CD1c-positive myeloid dendritic cell (primary cell): ENCODE measurements around the gene SWAP70.
A peak's percentile ranks its signal among the peaks of the same experiment; 100 is the strongest.

ENCODE experiments used
- DNase-seq: peaks from one replicate; pipeline ENCODE4 v3.0.0-alpha.2; 2016; ENCODE audit errors: extremely low spot score

Gene SWAP70

GRCh38 chr11:9753021-9753420 lies 89.1 kb downstream of the SWAP70 start:
- DNase-seq = peak; percentile 53

DNA sequence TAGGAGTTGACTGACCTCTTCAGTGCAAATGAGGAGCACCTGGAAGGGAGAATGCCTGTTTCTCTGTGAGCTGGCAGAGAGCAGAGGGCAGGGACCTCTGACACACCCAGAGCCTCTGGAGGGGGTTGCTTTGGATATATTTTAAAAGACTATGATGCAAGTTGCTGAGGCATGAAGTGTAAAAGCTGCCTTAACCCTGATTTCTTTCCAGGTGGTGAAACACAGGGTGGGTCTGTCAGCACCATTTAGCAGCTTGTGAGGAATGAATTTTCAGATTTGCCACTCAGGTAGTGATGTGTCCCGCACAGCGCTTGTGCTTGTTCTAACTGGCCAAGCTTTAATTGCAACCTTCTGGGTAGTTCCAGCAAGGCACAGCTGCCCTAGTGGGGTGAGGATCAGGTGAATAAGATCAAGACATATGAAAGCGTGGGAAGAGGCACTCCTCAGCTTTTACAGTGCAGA lies 90.2 kb downstream of the SWAP70 start:
- DNase-seq = no peak

- no peak for DNase-seq
Observed at GRCh38 chr11:9755561-9756185, 91.8 kb downstream of the SWAP70 start.

DNA sequence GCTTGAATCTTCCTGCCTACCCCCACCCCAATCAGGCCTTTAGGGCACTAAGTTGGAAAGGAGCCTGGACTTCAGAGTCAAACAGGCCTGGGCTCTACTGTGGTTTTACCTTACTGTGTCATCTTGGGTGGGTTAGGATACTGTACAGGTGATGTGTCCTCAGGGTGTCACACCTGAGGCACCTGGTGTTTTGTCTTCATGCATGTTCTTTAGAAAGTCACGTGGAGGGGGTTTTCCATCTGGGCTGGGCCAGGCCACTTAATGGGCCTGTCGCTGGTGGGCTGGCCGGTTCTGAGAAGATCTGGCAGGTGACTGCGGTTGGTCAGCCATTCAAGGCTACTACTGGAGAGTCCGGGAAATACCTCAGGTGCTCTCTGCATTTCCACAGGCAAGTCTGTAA lies 92.6 kb downstream of the SWAP70 start:
- no peak for DNase-seq

GRCh38 chr11:9756878-9757277 lies 93.0 kb downstream of the SWAP70 start:
- no peak for DNase-seq

DNA sequence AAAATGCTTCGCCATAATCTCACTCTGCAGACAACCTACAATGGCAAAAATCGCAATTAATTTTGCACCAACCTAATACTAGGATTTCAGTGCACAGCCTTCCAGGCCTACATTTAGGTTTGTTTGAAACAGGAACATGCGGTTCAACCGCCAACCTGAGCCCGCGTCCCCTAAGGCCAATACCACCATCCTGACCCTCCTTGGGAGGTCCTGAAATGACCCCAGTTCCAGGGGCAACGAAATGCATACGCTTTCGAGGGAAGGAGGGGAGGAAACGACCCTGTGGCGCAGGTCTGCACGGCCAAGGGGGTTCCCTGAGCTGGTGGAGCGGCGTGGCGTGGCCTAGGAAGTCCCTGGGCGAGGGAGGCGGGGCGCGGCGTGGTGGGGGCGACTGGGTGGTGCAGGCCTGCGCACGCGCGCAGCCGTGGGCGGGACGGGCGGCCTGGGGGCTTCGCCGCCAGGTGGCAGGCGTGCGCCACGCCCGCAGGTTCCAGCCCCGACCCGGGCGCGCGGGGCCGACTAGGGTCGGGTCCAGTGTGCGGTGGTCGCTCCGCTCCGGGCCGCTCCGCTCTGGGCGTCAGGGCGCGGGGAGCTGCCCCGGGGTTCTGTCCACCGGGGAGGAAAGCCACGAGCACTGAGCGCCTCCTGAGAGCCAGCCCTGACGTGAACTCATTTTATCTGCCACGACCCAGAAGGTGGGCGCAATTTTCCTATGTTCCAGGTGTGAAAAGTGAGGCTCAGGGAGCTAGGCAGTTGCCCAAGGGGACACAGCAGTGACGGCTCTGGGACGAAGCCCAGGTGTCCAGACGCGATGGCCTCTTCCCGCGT lies 94.1 kb downstream of the SWAP70 start:
- DNase-seq = peak; percentile 95

- DNase-seq = peak; percentile 58
Observed at GRCh38 chr11:9758637-9759518, 95.0 kb downstream of the SWAP70 start.

GRCh38 chr11:9759519-9760192 lies 95.8 kb downstream of the SWAP70 start:
- peak; percentile 90 for DNase-seq

DNA sequence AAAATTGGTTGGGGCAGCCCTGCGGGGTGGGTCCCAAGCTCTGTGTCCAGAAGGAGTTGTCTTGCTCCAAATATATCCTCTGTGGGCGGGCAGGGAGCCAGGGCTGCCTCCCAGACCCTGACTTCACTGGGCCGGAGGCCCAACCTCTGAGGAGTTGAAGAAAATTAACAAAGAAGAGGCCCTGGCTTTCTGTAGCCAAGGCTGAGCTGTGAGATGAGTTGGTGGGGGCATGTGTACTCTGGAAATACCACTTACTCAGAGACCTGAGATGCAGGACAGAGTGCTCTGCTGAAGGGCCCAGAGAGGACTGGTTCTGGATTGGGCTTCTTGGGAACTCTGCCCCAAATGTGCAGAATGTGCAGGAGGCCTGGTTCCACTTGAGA lies 96.3 kb downstream of the SWAP70 start:
- no peak for DNase-seq

- no peak for DNase-seq
Observed at GRCh38 chr11:9761441-9761945, 97.6 kb downstream of the SWAP70 start.

GRCh38 chr11:9762531-9762930 lies 98.7 kb downstream of the SWAP70 start:
- no peak for DNase-seq

DNA sequence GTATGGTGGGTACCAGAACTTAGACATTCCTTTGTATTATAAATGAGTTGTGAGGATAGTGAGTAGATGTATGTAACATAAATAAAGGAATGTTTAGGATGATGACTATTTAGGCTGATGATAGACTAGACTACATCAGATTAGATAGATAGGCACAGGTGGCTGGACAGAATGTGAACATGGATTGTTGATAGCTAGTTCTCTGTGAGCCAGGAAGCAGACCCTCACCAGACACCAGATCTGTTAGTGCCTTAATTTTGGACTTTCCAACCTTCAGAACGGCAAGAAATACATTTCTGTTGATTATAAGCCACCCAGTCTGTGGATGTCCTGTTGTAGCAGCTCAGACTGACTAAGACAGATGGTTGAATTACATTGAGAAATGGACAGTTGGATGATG lies 99.4 kb downstream of the SWAP70 start:
- DNase-seq = no peak

GRCh38 chr11:9765320-9766101 lies 101.6 kb downstream of the SWAP70 start:
- DNase-seq = no peak

- no peak for DNase-seq
Observed at GRCh38 chr11:9769621-9770020, 105.7 kb downstream of the SWAP70 start.

DNA sequence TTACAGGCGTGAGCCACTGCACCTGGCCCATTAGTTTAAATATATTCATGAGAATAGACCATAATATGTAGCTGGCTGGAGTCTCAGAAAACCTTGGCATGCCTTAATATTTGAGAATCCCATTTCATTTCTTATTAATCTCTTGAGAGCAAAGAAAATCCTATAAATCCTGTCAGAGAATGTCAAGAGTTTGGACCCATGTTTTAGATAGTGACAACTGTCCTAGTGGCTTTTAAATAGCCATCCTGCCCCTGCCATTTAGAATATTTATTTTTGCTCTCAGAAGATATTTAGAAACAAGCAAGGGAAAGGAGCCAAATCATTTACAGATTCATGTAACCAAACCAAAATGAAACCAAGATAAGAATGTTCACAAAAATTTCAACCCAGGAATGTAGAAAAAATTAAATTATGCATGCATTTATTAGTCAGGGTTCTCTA lies 107.2 kb downstream of the SWAP70 start:
- no peak for DNase-seq

- DNase-seq = no peak
Observed at GRCh38 chr11:9772218-9772617, 108.3 kb downstream of the SWAP70 start.

DNA sequence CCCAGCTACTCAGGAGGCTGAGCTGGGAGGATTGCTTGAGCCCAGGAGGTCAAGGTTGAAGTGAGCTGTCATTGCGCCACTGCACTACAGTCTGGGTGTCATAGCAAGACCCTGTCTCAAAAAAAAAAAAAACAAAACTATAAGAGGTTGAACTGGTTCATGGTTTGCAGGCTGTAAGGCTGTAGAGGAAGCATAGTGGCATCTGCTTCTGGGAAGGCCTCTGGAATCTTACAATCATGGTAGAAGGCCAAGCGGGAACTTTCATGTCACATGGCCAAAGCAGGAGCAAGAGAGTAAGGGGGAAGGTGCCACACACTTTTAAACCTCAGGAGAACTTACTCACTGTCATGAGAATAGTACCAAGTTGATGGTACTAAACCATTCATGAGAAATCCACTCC lies 109.6 kb downstream of the SWAP70 start:
- no peak for DNase-seq

DNA sequence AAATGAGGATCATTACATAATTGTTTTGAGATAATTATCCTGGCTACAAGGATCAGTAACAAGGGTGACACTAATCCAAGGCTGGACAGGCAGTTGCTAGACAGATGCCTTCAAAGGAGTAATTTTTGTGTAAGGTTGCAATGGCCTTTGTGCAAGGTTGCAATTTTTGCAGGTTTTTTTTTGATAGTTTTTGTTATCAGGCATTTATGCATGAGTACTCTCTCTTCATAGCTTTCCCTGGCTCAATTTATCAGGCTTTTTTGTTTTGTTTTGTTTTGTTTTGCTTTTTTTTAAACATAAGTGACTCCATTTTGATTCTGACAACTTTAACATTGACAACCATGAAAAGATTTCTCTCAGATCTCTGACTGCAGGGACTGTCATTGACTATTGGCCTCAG lies 110.2 kb downstream of the SWAP70 start:
- DNase-seq = no peak

GRCh38 chr11:9774591-9775397 lies 110.9 kb downstream of the SWAP70 start:
- no peak for DNase-seq

DNA sequence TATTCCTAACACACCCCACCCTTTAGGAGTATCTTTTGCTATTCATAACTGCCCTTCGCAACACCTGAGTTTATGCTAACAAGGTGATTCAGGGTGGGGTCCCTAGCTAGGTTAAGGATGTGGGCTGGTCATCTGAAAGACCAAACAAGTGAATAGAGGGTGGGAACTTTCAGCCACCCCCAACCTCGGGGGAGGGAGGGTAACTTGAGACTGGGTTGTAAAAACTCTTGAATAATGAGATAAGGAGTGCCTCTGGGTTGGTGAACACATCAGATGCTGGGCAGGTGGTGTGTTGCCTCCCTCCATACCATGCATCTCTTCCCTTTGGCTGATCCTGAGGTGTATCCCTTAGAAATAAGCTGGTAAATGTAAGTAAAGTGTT lies 111.5 kb downstream of the SWAP70 start:
- DNase-seq = no peak
